ENCODE data around the gene RINT1.
"Not testable (repeated sequence)": the region's sequence is repeated elsewhere in the genome, so short reads cannot be mapped to it uniquely, and the experiment has no call there.

The RINT1 gene

GRCh38 chr7:105531792-105532671 is at the start of gene RINT1:
Gene RINT1 (plus strand): TSS chr7:105532201. CDS start chr7:105532316, 115 bp downstream.
- peak; percentile 92 for DNase-seq (ENCODE audit: low spot score)

- DNase-seq (ENCODE audit: low spot score), result peak; percentile 65
Observed at GRCh38 chr7:105487579-105488571, 44.1 kb upstream of the RINT1 start.

GRCh38 chr7:105489409-105489808 is 42.6 kb upstream of the RINT1 start:
- no peak for DNase-seq (ENCODE audit: low spot score)

GRCh38 chr7:105493196-105493922 is 38.6 kb upstream of the RINT1 start:
- peak; percentile 2 for DNase-seq (ENCODE audit: low spot score)

GRCh38 chr7:105493923-105494315 is 38.1 kb upstream of the RINT1 start:
- DNase-seq (ENCODE audit: low spot score), result peak; percentile 4

GRCh38 chr7:105496521-105496920 is 35.5 kb upstream of the RINT1 start:
- DNase-seq (ENCODE audit: low spot score), result no peak

- DNase-seq (ENCODE audit: low spot score), result no peak
Observed at GRCh38 chr7:105497016-105497415, 35.0 kb upstream of the RINT1 start.

- no peak for DNase-seq (ENCODE audit: low spot score)
Observed at GRCh38 chr7:105502173-105502572, 29.8 kb upstream of the RINT1 start.

GRCh38 chr7:105512415-105512814 is 19.6 kb upstream of the RINT1 start:
- no peak for DNase-seq (ENCODE audit: low spot score)

GRCh38 chr7:105512926-105513526 is 19.0 kb upstream of the RINT1 start:
- DNase-seq (ENCODE audit: low spot score), result no peak

- DNase-seq (ENCODE audit: low spot score), result not testable (repeated sequence)
Observed at GRCh38 chr7:105515610-105516009, 16.4 kb upstream of the RINT1 start.

GRCh38 chr7:105519353-105519752 is 12.6 kb upstream of the RINT1 start:
- no peak for DNase-seq (ENCODE audit: low spot score)

- DNase-seq (ENCODE audit: low spot score), result not testable (repeated sequence)
Observed at GRCh38 chr7:105520620-105521019, 11.4 kb upstream of the RINT1 start.

GRCh38 chr7:105521027-105521716 is 10.8 kb upstream of the RINT1 start:
- peak; percentile 45 for DNase-seq (ENCODE audit: low spot score)

GRCh38 chr7:105521717-105522463 is 10.1 kb upstream of the RINT1 start, which contains the start of gene PUS7:
Gene PUS7 (minus strand): TSS chr7:105522271. CDS start chr7:105508512, 13,759 bp downstream.
- DNase-seq (ENCODE audit: low spot score), result peak; percentile 87

- DNase-seq (ENCODE audit: low spot score), result not testable (repeated sequence)
Observed at GRCh38 chr7:105524423-105524822, 7.6 kb upstream of the RINT1 start.

GRCh38 chr7:105524840-105525239 is 7.2 kb upstream of the RINT1 start:
- no peak for DNase-seq (ENCODE audit: low spot score)

GRCh38 chr7:105527737-105528136 is 4.3 kb upstream of the RINT1 start:
- not testable (repeated sequence) for DNase-seq (ENCODE audit: low spot score)

- no peak for DNase-seq (ENCODE audit: low spot score)
Observed at GRCh38 chr7:105530126-105530525, 1.9 kb upstream of the RINT1 start.

- no peak for DNase-seq (ENCODE audit: low spot score)
Observed at GRCh38 chr7:105530546-105530945, 1.5 kb upstream of the RINT1 start.

Data from pons (tissue), 1 donor.